Small intestine (tissue), 7 donors: Measurements from ENCODE around the gene CP. TPM values are rescaled to one million over a fixed set of nuclear protein-coding genes. Genes with fewer than 3 reads are reported as not detected.

Experiments
- DNase-seq, 2 donors: peaks; one replicate each; pipeline versions ENCODE4 v3.0.0 to v3.0.0-alpha.2; 2013
- FAIRE-seq: peaks from 2 replicates; lab custom pipeline; 2012; peaks lifted over from hg19 to GRCh38; lab: Jason Lieb, UNC
- H3K27ac ChIP-seq, 3 donors: one replicate each; pipeline ENCODE4 v1.5.1; 2013; ENCODE audit warnings: low read length in 2 of 3, mild to moderate bottlenecking in 2 of 3, control low read depth in 1 of 3, inconsistent platforms in 1 of 3, low read depth in 1 of 3, moderate library complexity in 1 of 3
- H3K27me3 ChIP-seq, 3 donors: one replicate each; pipeline ENCODE4 v1.6.1; 2013; ENCODE audit warnings: low read length in 3 of 3, inconsistent platforms in 1 of 3; ENCODE audit not compliant: control insufficient read depth in 3 of 3, insufficient read depth in 3 of 3
- H3K36me3 ChIP-seq, 3 donors: one replicate each; pipeline ENCODE4 v1.6.1; 2013; ENCODE audit warnings: low read length in 3 of 3, inconsistent platforms in 1 of 3, low read depth in 1 of 3, mild to moderate bottlenecking in 1 of 3, moderate library complexity in 1 of 3; ENCODE audit not compliant: control insufficient read depth in 3 of 3, insufficient read depth in 2 of 3
- H3K4me1 ChIP-seq, 3 donors: one replicate each; pipeline ENCODE4 v1.6.1; 2013; ENCODE audit warnings: low read length in 2 of 3, inconsistent platforms in 1 of 3, low read depth in 1 of 3, mild to moderate bottlenecking in 1 of 3, moderate library complexity in 1 of 3; ENCODE audit not compliant: control insufficient read depth in 3 of 3, insufficient read depth in 2 of 3
- H3K4me3 ChIP-seq, 3 donors: one replicate each; pipeline ENCODE4 v1.5.1; 2013; ENCODE audit warnings: low read length in 3 of 3, control low read depth in 1 of 3, inconsistent platforms in 1 of 3, low read depth in 1 of 3, mild to moderate bottlenecking in 1 of 3, moderate library complexity in 1 of 3
- H3K9me3 ChIP-seq, 2 donors: one replicate each; pipeline ENCODE4 v1.6.1; 2013; ENCODE audit warnings: low read depth in 1 of 2, low read length in 1 of 2; ENCODE audit not compliant: control insufficient read depth in 2 of 2, insufficient read depth in 1 of 2
- WGBS, 3 donors: extraction: QIAGEN DNeasy Blood & Tissue Kit; methylation state at CpG; one replicate each; pipeline ENCODE4 v1.1.7; 2013; 5-methylcytosine and 5-hydroxymethylcytosine counted together
- polyA plus RNA-seq, 4 donors: library from polyadenylated mRNA; stranded (reverse) in 3 of 4; unstranded in 1 of 4; fragments of 200-250 nt in 3 of 4; fragments of 120-200 nt in 1 of 4; gene quantifications; one replicate each; pipeline versions ENCODE4 v1.2.1 to v1.2.3, GENCODE V29; 2013
- donor health status: healthy with polysubstance abuse.
- donor health status: control.
- donor health status: control.
- donor health status: Bipolar disorder and iron deficiency.
- donor health status: healthy.

Gene CP
- polyA plus RNA-seq, 4 donors = 0.52 to 15.6 (median 2.8) TPM

DNA sequence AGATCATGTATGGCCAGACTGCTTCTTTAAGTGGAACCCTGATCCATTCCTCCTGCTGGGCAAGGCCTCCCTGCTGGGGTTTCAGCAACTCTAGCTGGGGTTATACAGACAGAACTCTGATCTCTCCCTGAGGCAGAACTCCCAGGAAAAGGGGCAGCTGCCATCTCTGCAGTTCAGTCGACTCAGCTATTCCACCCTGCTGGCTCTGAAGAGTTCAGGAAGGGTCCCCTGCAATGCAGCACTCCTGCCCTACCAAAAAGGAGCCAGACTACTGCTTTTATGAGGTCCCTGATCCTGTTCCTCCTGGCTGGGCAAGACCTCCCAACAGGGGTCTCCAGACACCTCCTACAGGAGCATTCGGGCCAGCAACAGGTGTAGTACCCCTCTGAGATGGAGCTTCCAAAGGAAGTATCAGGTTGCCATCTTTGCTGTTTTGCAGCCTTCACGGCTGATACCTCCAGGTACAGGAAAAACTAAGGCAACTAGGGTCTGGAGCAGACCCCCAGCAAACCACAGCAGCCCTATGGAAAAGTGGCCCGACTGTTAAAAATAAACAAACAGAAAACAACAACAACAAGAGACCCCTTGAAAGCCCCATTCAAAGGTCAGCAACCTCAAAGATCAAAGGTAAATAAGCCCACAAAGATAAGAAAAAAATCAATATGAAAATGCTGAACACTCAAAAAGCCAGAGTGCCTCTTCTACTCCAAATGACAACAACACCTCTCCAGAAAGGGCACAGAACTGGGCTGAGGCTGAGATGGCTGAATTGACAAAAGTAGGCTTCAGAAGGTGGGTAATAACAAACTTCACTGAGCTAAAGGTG, 14.2 kb upstream of the CP start:
- WGBS, 3 donors = 61 to 76% (median 74%) methylated on average over 4 of the region's 4 CpGs
- Histone ChIP-seq H3K9me3 (no peaks in the 10 kb centered on the region), H3K4me3 (no peak overlapping the region), H3K27me3 (no peaks in the 10 kb centered on the region), H3K27ac (peak overlapping the region in 1 of 3 donors; percentile 9), H3K36me3 (no peaks in the 10 kb centered on the region), H3K4me1 (peaks cover 3 to 11% (median 6%) of the 10 kb centered on the region in 3 donors)
- no peak for FAIRE-seq
- no peak for DNase-seq

DNA sequence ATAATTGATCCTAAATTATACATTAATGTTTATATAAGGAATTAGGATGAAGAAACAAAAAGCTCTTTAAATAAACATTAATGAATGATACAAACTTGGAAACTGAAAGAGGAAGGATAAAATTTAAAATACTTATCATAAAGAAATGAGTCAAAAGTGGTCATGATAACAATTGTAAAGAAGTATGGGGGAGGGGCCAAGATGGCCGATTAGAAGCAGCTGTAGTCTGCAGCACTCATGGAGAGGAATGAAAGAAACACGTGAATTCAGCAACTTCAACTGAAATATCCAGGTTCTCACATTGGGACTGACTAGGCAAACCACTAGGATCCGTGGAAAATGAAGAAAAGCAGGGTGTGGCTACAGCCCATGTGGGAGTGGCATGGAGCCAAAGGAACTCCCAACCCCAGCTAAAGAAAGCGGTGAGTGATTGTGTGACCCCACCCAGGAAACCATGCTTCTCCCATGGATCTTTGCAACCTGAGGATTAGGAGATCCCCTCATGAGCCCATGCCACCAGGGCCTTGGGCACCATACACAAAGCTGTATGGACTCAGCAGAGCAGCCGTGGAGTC, 13.1 kb upstream of the CP start:
- no peaks in the 10 kb centered on the region for H3K27me3 ChIP-seq
- H3K27ac ChIP-seq = no peak overlapping the region
- 17 to 47% (median 28%) methylated on average over 5 of the region's 5 CpGs for WGBS, 3 donors
- DNase-seq (peak in 1 of 2 donors; percentile 40), FAIRE-seq (no peak)
- no peak overlapping the region for H3K4me3 ChIP-seq
- H3K36me3 ChIP-seq = no peaks in the 10 kb centered on the region
- no peaks in the 10 kb centered on the region for H3K9me3 ChIP-seq
- peaks cover 3 to 11% (median 6%) of the 10 kb centered on the region in 3 donors for H3K4me1 ChIP-seq

DNA sequence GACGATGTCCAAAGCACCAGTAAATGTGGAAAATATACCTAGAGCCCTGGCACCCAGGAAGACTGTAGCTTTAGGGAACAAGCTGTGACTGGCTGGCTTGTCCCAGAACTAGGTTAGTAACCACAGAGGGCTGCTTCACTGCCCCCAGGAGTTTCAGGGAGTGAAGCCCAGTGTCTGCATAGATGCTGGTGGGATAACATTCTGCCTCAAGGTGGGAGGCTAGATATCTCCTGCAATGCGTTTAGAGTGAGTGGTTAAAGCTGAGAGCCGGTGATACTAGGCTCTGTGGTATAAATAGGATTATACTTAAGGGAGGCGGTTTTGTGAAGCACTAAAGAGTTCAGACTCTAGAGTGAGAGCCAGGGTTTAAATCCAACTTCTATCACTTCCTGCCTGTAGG, 11.7 kb upstream of the CP start:
- Histone ChIP-seq H3K27me3 (no peaks in the 10 kb centered on the region), H3K4me1 (peaks cover 3 to 11% (median 6%) of the 10 kb centered on the region in 3 donors), H3K27ac (no peak overlapping the region), H3K36me3 (no peaks in the 10 kb centered on the region), H3K4me3 (no peak overlapping the region), H3K9me3 (no peaks in the 10 kb centered on the region)
- FAIRE-seq (no peak), DNase-seq (no peak)
- WGBS, 3 donors = 81 to 91% (median 85%) methylated on average over 4 of the region's 4 CpGs

DNA sequence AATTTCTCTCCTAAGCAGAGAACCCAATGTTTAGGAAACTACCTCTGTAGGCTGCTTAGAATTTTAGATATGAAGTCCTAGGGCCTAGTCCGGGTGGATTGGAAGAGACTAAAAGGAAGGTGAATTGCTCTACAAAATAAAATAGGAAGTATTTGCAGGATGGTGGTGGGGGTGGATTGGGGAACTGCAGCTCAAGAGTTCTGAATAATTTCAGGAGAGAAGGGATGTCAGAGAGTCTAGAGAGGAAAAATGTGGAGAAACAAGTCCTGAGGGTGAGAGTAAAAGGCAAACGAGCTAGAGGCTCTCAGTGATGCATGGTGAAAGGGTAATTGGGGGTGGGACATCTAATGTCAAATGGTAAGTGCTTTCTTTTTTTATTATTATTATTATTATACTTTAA, 10.2 kb upstream of the CP start:
- Histone ChIP-seq H3K27ac (no peak overlapping the region), H3K9me3 (no peaks in the 10 kb centered on the region), H3K4me3 (no peak overlapping the region), H3K36me3 (no peaks in the 10 kb centered on the region), H3K4me1 (peaks cover 3 to 11% (median 6%) of the 10 kb centered on the region in 3 donors), H3K27me3 (no peaks in the 10 kb centered on the region)
- DNase-seq (no peak), FAIRE-seq (no peak)
- 74 to 77% (median 75%) methylated on average over 2 of the region's 2 CpGs for WGBS, 3 donors

- no peak overlapping the region for H3K27ac ChIP-seq
- no peaks in the 10 kb centered on the region for H3K36me3 ChIP-seq
- DNase-seq (no peak), FAIRE-seq (no peak)
- 83 to 95% (median 93%) methylated on average over 5 of the region's 5 CpGs for WGBS, 3 donors
- H3K27me3 ChIP-seq = no peaks in the 10 kb centered on the region
- peaks cover 0 to 23% (median 3%) of the 10 kb centered on the region in 3 donors for H3K4me1 ChIP-seq
- no peaks in the 10 kb centered on the region for H3K9me3 ChIP-seq
- H3K4me3 ChIP-seq = no peak overlapping the region
Measured at GRCh38 chr3:149227591-149228268, 6.1 kb upstream of the CP start.

DNA sequence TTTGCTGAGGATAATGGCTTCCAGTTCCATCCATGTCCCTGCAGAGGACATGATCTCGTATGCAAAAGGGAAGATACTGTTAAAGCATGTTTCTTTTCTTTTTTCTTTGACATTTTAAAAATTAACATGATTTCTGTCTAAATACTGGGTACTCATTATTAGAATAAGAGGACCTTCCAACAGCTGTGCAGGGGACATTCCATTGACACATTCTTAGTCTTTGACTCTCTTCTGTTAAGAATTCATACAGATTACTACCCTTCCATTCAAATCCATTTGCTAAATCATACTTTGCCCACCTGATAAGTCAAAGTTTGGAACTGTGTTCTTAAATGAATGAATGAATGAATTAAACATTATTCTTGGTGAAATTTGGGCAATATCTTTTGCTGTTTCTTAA, 5.1 kb upstream of the CP start:
- peaks cover 0 to 25% (median 3%) of the 10 kb centered on the region in 3 donors for H3K4me1 ChIP-seq
- WGBS, 3 donors = 92 to 96% (median 95%) methylated on average over 1 of the region's 1 CpG
- H3K36me3 ChIP-seq = no peaks in the 10 kb centered on the region
- H3K27ac ChIP-seq = no peak overlapping the region
- H3K27me3 ChIP-seq = no peaks in the 10 kb centered on the region
- no peak for DNase-seq
- no peak for FAIRE-seq
- H3K4me3 ChIP-seq = no peak overlapping the region
- no peaks in the 10 kb centered on the region for H3K9me3 ChIP-seq

- FAIRE-seq (no peak), DNase-seq (peak; percentile 52 to 88)
- H3K27me3 ChIP-seq = no peaks in the 10 kb centered on the region
- H3K36me3 ChIP-seq = no peaks in the 10 kb centered on the region
- 5 to 9% (median 6%) methylated on average over 9 of the region's 9 CpGs for WGBS, 3 donors
- H3K27ac ChIP-seq = peak overlapping the region; percentile 20 to 92 (median 91)
- H3K4me3 ChIP-seq = peak overlapping the region in 2 of 3 donors; percentile 26 to 33
- H3K9me3 ChIP-seq = no peaks in the 10 kb centered on the region
- H3K4me1 ChIP-seq = peaks cover 0 to 28% (median 3%) of the 10 kb centered on the region in 3 donors
Measured at GRCh38 chr3:149224736-149225594, 3.3 kb upstream of the CP start.

DNA sequence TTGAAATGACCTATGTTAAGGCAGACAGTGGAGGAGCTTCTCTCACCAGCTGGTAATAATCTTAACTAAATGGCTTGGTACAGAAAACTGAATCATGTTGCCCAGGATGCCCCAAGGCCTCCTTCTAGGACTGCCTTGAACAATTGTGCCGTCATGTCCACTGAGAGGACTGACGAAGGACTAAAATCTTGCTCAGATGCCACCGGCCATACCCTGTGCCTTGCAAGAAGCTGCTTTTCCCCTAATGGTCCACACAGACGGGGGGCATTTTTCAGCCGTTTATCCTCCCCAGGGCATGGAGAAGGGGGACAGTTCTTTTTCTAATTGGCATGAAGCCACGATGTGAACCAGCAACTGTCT, 1.8 kb upstream of the CP start:
- H3K36me3 ChIP-seq = no peaks in the 10 kb centered on the region
- peaks cover 0 to 28% (median 3%) of the 10 kb centered on the region in 3 donors for H3K4me1 ChIP-seq
- no peak overlapping the region for H3K4me3 ChIP-seq
- H3K9me3 ChIP-seq = no peaks in the 10 kb centered on the region
- peak overlapping the region in 1 of 3 donors; percentile 2 for H3K27ac ChIP-seq
- H3K27me3 ChIP-seq = no peaks in the 10 kb centered on the region
- WGBS, 3 donors = 92 to 99% (median 95%) methylated on average over 6 of the region's 6 CpGs
- DNase-seq (no peak), FAIRE-seq (no peak)
